Dendritic cell treated with granulocyte-macrophage colony-stimulating factor and Interleukin-4, amounts not matched to agents 40 ng/mL and 50 ng/mL, for 4 days (primary cell): Measurements from ENCODE around the gene HAPSTR1.

Experiments
- H3K27ac Mint-ChIP-seq: one replicate; pipeline ENCODE4 v1.8.0; 2022; ENCODE audit warnings: mild to moderate bottlenecking, mixed read lengths
- H3K27me3 Mint-ChIP-seq: one replicate; pipeline ENCODE4 v1.8.0; 2022; ENCODE audit warnings: mild to moderate bottlenecking, mixed read lengths
- H3K36me3 Mint-ChIP-seq: one replicate; pipeline ENCODE4 v1.8.0; 2022; ENCODE audit warnings: low read depth, mixed read lengths
- H3K4me1 Mint-ChIP-seq: one replicate; pipeline ENCODE4 v1.8.0; 2022; ENCODE audit warnings: low read depth, mixed read lengths
- H3K4me3 Mint-ChIP-seq: one replicate; pipeline ENCODE4 v1.8.0; 2022; ENCODE audit warnings: mild to moderate bottlenecking, moderate library complexity, mixed read lengths
- H3K9me3 Mint-ChIP-seq: one replicate; pipeline ENCODE4 v1.8.0; 2022; ENCODE audit warnings: mixed read lengths
- intact Hi-C: fragments of 100-400 bp; cut with micrococcal nuclease; formaldehyde crosslinking; loops from one replicate; pipeline ENCODE4 v1.15.0; 2022

Gene HAPSTR1

DNA sequence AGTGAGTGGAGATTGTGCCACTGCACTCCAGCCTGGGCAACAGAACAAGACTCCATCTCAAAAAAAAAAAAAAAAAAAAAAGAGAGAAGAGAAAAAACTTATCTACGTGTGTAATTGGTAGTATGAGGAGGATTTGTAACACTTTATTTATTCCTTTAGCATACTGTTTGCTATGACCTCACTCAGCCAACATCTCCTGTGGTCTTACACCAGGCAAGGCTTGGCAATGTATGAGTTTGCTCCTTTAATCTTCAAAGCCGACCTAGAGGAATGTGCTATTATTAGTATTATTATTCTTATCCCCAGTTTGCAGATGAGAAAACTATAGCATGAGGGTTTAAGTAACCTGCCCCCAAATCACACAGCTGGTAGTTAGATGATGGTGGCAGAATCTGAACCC, 35.8 kb upstream of the HAPSTR1 start:
- peaks cover 7% of the 10 kb centered on the region for H3K27me3 Mint-ChIP-seq
- no peak overlapping the region for H3K27ac Mint-ChIP-seq
- H3K4me3 Mint-ChIP-seq: no peak overlapping the region
- intact Hi-C loops: no loop called here
- peaks cover 14% of the 10 kb centered on the region for H3K4me1 Mint-ChIP-seq
- no peaks in the 10 kb centered on the region for H3K36me3 Mint-ChIP-seq
- H3K9me3 Mint-ChIP-seq: no peaks in the 10 kb centered on the region

DNA sequence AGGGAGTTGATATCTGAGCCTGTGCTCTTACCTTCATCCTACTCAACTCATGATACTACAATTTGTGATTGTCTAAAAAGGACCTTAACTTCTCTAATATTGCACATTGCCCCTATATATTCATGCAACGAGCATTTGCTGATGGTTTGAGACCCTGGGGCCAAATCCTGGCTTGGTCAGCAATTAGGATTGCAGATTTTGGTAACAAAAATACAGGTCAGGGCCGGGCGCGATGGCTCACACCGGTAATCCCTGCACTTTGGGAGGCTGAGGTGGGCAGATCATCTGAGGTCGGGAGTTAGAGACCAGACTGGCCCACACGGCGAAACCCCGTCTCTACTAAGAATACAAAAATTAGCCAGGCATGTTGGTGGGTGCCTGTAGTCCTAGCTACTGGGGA, 35.4 kb upstream of the HAPSTR1 start:
- Mint-ChIP-seq H3K9me3 (no peaks in the 10 kb centered on the region), H3K36me3 (no peaks in the 10 kb centered on the region), H3K4me3 (no peak overlapping the region), H3K27me3 (peaks cover 7% of the 10 kb centered on the region), H3K4me1 (peaks cover 18% of the 10 kb centered on the region), H3K27ac (no peak overlapping the region)
- intact Hi-C loops: no loop called here

DNA sequence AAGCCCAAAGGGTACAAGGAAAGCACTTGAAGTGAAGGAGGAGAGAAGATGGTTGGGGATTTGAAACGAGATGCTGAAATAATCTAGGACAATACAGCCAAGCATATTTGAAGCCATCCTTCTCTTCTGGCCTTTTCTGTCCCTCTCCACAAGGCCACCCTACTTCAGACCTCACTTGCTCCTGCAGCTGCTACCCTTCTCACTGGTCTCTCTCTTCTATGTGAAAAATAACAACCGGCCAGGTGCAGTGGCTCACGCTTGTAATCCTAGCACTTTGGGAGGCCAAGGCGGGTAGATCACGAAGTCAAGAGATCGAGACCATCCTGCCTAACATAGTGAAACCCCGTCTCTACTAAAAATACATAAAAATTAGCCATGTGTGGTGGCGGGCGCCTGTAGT, 33.2 kb upstream of the HAPSTR1 start:
- no peaks in the 10 kb centered on the region for H3K9me3 Mint-ChIP-seq
- no peak overlapping the region for H3K27ac Mint-ChIP-seq
- H3K36me3 Mint-ChIP-seq: no peaks in the 10 kb centered on the region
- no peaks in the 10 kb centered on the region for H3K27me3 Mint-ChIP-seq
- H3K4me3 Mint-ChIP-seq: no peak overlapping the region
- peaks cover 27% of the 10 kb centered on the region for H3K4me1 Mint-ChIP-seq
- intact Hi-C loops: no loop called here

DNA sequence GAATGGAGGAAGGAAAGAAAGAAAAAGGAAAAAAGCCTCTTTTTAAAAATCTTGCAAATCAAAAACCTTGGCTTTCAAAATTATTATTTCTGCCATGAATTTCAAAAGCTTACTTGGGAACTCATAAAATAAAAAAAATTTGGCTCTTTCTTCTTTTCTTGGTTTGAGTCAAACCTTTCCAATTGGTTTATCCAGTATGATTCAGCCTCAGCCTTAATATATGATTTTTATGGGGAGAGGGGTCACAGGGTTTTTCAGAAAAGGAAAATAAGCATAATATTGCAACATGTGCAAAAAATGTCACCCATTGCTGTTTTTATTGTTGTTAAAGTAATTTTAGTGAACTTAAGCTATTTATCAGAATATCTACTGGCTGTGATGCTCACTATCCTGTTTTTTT, 31.2 kb upstream of the HAPSTR1 start:
- H3K27me3 Mint-ChIP-seq: no peaks in the 10 kb centered on the region
- H3K4me1 Mint-ChIP-seq: peaks cover 23% of the 10 kb centered on the region
- no peak overlapping the region for H3K4me3 Mint-ChIP-seq
- intact Hi-C loops: no loop called here
- no peaks in the 10 kb centered on the region for H3K36me3 Mint-ChIP-seq
- peak overlapping the region; percentile 94 for H3K27ac Mint-ChIP-seq
- H3K9me3 Mint-ChIP-seq: no peaks in the 10 kb centered on the region

DNA sequence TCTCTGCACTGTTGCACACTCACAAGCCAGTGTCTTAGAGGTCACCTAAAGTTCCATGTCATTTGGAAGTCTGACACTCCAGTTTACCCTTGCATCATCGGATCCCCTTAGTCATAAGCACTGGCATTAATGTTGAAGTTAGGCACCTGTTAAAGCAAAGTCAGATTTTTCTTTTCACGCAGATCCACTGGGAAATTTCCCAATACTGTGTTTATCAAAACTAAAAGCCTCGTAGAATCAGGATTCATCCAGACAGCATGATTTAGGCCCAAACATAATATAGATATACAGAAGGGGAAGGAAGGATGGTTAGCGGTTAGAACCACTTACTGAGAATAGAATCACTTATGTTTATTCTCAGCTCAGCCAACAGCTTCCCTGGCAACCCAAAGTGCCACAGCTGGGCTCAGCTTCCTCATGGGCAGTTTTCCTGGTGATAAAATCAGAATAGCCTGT, 30.1 kb upstream of the HAPSTR1 start:
- Mint-ChIP-seq H3K9me3 (no peaks in the 10 kb centered on the region), H3K27ac (peak overlapping the region; percentile 94), H3K36me3 (no peaks in the 10 kb centered on the region), H3K4me1 (peaks cover 23% of the 10 kb centered on the region), H3K27me3 (no peaks in the 10 kb centered on the region), H3K4me3 (peak overlapping the region; percentile 26)
- intact Hi-C loops: no loop called here

DNA sequence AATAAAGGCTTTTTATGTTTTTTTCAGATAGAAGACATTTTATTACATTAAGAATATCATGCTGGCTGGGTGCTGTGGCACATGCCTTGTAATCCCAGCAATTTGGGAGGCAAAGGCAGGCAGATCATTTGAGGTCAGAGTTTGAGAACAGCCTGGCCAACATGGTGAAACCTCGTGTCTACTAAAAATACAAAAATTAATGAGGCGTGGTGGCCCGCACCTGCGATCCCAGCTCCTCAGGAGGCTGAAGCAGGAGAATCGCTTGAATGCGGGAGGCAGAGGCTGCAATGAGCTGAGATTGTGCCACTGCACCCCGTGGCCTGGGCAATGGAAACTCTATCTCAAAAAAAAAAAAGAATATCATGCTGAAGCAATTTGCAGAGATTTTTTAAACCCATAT, 29.1 kb upstream of the HAPSTR1 start:
- Mint-ChIP-seq H3K36me3 (no peaks in the 10 kb centered on the region), H3K9me3 (no peaks in the 10 kb centered on the region), H3K27ac (peak overlapping the region; percentile 94), H3K4me1 (peaks cover 23% of the 10 kb centered on the region), H3K4me3 (no peak overlapping the region), H3K27me3 (no peaks in the 10 kb centered on the region)
- intact Hi-C loops: no loop called here

DNA sequence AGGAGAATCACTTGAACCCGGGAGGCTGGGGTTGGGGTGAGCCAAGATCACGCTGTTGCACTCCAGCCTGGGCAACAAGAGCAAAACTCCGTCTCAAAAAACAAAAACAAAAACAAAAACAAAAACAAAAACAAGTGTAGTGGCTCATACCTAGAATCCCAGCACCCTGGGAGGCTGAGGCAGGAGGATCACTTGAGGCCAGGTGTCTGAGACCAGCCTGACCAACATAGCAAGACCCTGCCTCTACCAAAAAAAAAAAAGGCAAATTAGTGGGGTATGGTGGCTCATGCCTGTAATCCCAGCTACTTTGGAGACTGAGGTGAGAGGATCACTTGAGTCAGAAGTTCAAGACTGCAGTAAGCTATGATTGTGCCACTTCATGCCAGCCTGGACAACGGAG, 26.4 kb upstream of the HAPSTR1 start:
- intact Hi-C loops: no loop called here
- no peaks in the 10 kb centered on the region for H3K36me3 Mint-ChIP-seq
- peaks cover 31% of the 10 kb centered on the region for H3K4me1 Mint-ChIP-seq
- H3K27ac Mint-ChIP-seq: no peak overlapping the region
- no peaks in the 10 kb centered on the region for H3K9me3 Mint-ChIP-seq
- H3K27me3 Mint-ChIP-seq: no peaks in the 10 kb centered on the region
- no peak overlapping the region for H3K4me3 Mint-ChIP-seq

DNA sequence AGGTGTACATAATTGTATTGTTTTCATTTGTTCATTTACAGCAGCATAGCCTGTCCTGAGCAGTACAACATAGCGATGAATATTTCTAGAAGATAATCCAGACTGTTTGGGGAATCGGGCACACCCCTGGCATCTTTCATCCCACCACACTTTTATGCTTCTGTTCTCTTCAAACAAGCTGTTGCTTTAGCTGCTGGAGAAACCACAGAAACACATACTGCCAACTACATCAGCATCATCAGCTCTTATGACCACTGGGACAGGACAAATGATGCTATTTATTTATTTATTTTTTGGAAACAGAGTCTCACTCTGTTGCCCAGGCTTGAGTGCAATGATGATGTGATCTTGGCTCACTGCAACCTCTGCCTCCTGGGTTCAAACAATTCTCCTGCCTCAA, 22.6 kb upstream of the HAPSTR1 start:
- no peak overlapping the region for H3K27ac Mint-ChIP-seq
- peaks cover 7% of the 10 kb centered on the region for H3K4me1 Mint-ChIP-seq
- intact Hi-C loops: no loop called here
- H3K9me3 Mint-ChIP-seq: no peaks in the 10 kb centered on the region
- no peaks in the 10 kb centered on the region for H3K36me3 Mint-ChIP-seq
- no peak overlapping the region for H3K4me3 Mint-ChIP-seq
- H3K27me3 Mint-ChIP-seq: no peaks in the 10 kb centered on the region

DNA sequence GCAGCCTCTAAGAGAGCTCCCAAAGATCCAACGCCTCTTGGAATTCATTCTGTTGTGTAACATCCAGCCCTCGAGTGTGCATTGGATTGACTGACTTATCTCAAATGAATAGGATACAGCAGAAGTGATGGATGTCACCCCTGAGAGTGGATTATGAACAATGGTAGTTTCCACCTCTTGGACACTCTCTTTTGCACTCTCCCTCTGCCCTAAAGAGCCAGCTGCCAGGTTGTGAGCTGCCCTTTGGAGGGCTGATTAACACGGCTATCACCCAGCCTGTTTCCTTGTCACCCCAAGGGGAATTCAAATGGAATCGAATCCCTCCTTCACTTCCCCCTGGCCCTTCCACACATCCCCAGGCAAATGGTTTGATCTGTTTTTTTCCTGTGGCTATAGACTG, 21.2 kb upstream of the HAPSTR1 start:
- intact Hi-C loops: no loop called here
- H3K9me3 Mint-ChIP-seq: no peaks in the 10 kb centered on the region
- no peak overlapping the region for H3K27ac Mint-ChIP-seq

DNA sequence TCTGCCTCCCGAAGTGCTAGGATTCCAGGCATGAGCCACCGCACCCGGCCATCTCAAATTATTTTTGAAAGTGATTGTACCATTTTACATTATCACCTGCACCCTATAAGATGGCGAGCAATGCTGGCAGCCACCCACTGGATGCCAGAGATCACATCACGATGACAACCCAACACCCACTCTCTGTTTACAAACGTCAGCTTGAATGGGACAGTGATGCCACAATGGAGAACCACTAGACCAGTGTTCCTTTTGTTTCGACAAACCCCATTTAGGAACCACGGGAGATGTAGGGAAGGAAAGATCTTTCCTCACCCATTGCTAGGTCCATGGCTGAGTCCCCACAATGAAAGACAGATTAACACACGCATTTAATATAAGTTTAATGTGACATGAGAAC, 20.1 kb upstream of the HAPSTR1 start:
- intact Hi-C loops: no loop called here
- no peaks in the 10 kb centered on the region for H3K27me3 Mint-ChIP-seq
- no peak overlapping the region for H3K27ac Mint-ChIP-seq
- no peak overlapping the region for H3K4me3 Mint-ChIP-seq
- no peaks in the 10 kb centered on the region for H3K9me3 Mint-ChIP-seq
- no peaks in the 10 kb centered on the region for H3K36me3 Mint-ChIP-seq
- H3K4me1 Mint-ChIP-seq: peaks cover 13% of the 10 kb centered on the region

More for the DNA sequence above, 21.2 kb upstream of the HAPSTR1 start:
- no peak overlapping the region for H3K4me3 Mint-ChIP-seq
- no peaks in the 10 kb centered on the region for H3K36me3 Mint-ChIP-seq
- H3K4me1 Mint-ChIP-seq: peaks cover 7% of the 10 kb centered on the region
- H3K27me3 Mint-ChIP-seq: no peaks in the 10 kb centered on the region

DNA sequence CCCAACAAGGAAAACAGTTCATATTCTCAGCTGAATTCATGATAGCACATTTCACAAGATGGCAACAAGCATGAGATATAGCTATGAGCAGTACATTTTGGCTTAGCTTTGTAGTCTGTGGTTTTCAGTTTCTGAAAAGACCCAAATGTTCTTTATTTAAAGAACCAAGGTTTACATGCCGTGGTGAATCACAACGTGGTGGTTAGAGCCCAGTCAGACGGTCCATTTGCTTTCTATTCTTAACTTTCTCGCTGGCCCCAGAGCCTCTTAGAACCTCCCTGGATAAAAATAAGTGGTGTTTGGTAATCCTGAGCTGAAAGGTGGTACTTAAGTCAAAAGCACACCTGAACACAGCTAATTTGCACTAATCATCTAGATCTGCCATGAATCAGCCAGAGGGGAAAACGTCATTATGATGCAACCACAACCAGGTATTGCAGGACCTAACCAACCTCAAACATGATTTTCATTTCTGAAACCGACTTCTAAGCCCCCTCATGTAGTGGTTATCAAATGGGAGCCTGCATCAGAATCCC, 18.6 kb upstream of the HAPSTR1 start:
- Mint-ChIP-seq H3K36me3 (no peaks in the 10 kb centered on the region), H3K27ac (no peak overlapping the region), H3K9me3 (no peaks in the 10 kb centered on the region), H3K4me3 (no peak overlapping the region), H3K4me1 (peaks cover 26% of the 10 kb centered on the region), H3K27me3 (no peaks in the 10 kb centered on the region)
- intact Hi-C loops: no loop called here

DNA sequence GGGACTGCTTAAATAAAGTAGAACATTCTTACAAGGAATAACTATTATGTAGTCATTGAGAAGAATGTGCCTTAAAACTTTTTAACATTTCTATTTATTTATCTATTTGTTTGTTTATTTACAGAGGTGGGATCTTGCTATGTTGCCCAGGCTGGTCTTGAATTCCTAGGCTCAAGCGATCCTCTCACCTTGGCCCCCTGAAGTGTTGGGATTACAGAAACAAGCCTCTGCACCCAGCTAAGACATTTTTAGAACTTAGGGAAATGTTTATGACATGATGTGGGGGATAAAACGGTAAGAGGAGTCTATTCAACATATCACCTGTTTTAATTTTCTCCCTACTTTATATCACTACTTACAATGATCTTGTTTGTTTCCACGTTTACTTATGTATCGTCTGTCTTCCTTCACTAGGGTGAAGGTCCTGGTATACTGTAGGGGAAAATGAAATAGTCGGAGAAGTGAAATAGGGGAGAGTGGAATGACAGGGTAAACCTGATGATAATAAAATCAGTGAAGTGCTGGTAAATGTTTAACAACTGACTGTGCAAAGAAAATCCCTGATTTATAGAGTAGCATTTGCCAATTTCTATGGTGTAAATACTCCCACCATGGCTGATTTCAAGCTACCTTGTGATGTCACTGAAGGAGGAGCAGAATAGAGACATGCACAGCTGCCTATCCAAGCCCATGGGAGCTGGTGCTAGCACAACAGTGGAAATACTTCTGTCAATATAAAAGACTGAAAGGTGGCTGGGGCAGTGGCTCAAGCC, 16.0 kb upstream of the HAPSTR1 start:
- no peaks in the 10 kb centered on the region for H3K27me3 Mint-ChIP-seq
- peaks cover 27% of the 10 kb centered on the region for H3K4me1 Mint-ChIP-seq
- intact Hi-C loops: no loop called here
- H3K4me3 Mint-ChIP-seq: no peak overlapping the region
- H3K9me3 Mint-ChIP-seq: no peaks in the 10 kb centered on the region
- H3K36me3 Mint-ChIP-seq: no peaks in the 10 kb centered on the region
- peak overlapping the region; percentile 82 for H3K27ac Mint-ChIP-seq

DNA sequence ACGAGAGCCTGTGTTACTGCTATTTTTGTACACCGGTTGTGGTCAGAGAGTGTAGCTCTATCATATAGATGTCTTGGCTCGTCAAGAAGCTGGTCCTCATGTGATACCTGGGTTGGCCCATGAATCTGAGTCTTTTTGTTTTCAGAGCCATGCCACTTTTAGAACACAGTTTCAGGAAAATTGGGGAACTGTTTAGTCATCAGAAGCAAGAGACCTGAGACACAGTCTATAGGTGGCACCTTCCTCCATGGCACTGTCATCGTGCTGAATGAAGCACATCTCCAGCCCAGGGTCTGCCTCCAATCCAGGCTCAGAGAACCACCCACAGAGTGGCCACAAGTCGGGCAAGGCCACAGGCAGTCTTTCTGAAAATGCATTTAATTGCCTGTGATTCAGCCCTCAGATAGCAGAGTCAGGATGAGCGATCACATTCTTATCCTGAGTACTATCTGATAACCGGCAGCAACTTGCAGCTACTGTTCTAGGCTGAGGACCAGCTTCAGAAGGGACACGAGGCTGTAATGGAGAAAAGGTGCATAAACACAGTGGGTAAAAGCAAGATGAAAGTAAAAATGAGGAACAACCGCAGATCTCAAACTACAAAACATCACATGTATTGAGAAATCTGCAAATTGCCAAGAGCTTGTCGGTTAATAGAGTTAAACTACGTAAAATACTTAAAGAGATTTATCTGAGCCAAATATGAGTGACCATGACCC, 14.2 kb upstream of the HAPSTR1 start:
- Mint-ChIP-seq H3K27me3 (no peaks in the 10 kb centered on the region), H3K9me3 (no peaks in the 10 kb centered on the region), H3K27ac (peak overlapping the region; percentile 82), H3K4me1 (peaks cover 35% of the 10 kb centered on the region), H3K36me3 (no peaks in the 10 kb centered on the region), H3K4me3 (no peak overlapping the region)
- intact Hi-C loops: no loop called here
